Lower leg skin (tissue), 3 donors: ENCODE data around the gene ATP6V1F.

Source experiments
- POLR2A ChIP-seq, 2 donors: fragments of 450-650 bp; IDR thresholded peaks; one replicate each; pipeline ENCODE4 v1.6.1; 2016 to 2017; ENCODE audit warnings: antibody characterized with exemption in 2 of 2, mild to moderate bottlenecking in 1 of 2, moderate library complexity in 1 of 2
- TF ChIP-seq, protein P1 (sequence below), 3 donors: fragments of 450-650 bp; IDR thresholded peaks; one replicate each; pipeline ENCODE4 v1.5.1; 2016; ENCODE audit warnings: antibody characterized with exemption in 3 of 3, mild to moderate bottlenecking in 3 of 3, moderate library complexity in 2 of 3

DNA sequence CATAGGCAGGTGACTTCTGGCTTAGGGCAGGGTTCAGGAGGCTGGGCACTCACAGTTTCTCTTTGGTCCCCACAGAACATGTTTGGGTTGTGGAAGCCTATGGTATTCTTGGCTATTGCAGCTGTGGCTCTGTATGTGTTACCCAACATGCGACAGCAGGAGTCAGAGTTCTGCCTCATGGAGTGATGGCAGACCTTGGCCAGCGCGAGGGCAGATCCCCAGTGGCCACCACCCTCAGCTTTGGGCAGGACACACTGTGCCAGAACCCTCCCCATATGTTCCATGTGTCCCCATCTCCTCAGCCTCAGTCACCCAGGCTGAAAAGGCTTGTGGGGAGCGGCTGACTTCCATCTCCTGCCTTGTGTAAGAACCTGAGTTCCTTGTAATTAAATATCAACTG is 40.9 kb upstream of the ATP6V1F start:
- TF ChIP-seq POLR2A (IDR thresholded peaks at IDR 0.05) = no peak
- TF ChIP-seq, protein P1, sequence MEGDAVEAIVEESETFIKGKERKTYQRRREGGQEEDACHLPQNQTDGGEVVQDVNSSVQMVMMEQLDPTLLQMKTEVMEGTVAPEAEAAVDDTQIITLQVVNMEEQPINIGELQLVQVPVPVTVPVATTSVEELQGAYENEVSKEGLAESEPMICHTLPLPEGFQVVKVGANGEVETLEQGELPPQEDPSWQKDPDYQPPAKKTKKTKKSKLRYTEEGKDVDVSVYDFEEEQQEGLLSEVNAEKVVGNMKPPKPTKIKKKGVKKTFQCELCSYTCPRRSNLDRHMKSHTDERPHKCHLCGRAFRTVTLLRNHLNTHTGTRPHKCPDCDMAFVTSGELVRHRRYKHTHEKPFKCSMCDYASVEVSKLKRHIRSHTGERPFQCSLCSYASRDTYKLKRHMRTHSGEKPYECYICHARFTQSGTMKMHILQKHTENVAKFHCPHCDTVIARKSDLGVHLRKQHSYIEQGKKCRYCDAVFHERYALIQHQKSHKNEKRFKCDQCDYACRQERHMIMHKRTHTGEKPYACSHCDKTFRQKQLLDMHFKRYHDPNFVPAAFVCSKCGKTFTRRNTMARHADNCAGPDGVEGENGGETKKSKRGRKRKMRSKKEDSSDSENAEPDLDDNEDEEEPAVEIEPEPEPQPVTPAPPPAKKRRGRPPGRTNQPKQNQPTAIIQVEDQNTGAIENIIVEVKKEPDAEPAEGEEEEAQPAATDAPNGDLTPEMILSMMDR (IDR thresholded peaks at IDR 0.05) = no peak
